ENCODE data around the gene ITGB8. TPM values are rescaled to one million over a fixed set of nuclear protein-coding genes. Genes with fewer than 3 reads are reported as not detected.
"Not testable (repeated sequence)": the region's sequence is repeated elsewhere in the genome, so short reads cannot be mapped to it uniquely, and the experiment has no call there.

The ITGB8 gene
- total RNA-seq, 2 experiments from 2014 or later, result not detected

GRCh38 chr7:20299647-20300312 is 30.9 kb upstream of the ITGB8 start:
- Mint-ChIP-seq H3K27ac (no peak overlapping the region), H3K4me1 (peaks cover 6% of the 10 kb centered on the region), H3K4me3 (peak overlapping the region; percentile 30), H3K27me3 (peaks cover 12% of the 10 kb centered on the region), H3K36me3 (no peaks in the 10 kb centered on the region), H3K9me3 (no peaks in the 10 kb centered on the region)
- no peak for DNase-seq
- no peak for ATAC-seq (ENCODE audit: low read depth)
- POLR2A ChIA-PET, result no interaction called here

DNA sequence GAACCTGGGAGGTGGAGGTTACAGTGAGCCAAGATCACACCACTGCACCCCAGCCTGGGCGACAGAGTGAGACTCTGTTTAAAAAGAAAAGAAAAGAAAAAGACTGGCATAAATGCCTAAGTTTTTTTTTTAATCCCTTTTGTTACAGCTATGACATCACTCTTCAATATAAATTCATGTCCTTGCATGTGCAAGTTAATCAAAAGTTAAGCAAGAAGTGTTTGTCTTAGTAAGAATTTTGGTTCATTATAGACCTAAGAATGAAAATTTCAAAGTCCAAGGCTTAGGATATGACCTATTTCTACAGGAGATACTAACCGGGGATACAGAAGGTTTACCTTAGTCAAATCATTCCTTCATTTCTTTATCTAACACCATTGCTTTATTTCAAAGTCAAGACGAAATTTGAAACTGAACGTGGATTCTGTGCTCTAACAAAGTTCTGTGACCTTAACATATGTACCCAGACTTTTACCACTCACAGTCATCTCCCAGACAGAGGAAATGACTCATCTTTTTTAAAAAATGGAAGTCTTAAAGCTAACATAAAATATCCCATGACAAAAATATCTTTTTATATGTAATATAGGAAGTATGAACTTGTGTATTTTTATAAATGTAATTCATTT is 29.3 kb upstream of the ITGB8 start:
- ATAC-seq (ENCODE audit: low read depth) (no peak), DNase-seq (no peak)
- H3K36me3 Mint-ChIP-seq, result no peaks in the 10 kb centered on the region
- H3K9me3 Mint-ChIP-seq, result no peaks in the 10 kb centered on the region
- H3K4me1 Mint-ChIP-seq, result peaks cover 6% of the 10 kb centered on the region
- peaks cover 5% of the 10 kb centered on the region for H3K27me3 Mint-ChIP-seq
- peak overlapping the region; percentile 37 for H3K4me3 Mint-ChIP-seq
- POLR2A ChIA-PET, result no interaction called here
- no peak overlapping the region for H3K27ac Mint-ChIP-seq

- POLR2A ChIA-PET; H3K9me3 Mint-ChIP-seq; H3K4me3 Mint-ChIP-seq; DNase-seq; H3K27ac Mint-ChIP-seq; H3K36me3 Mint-ChIP-seq; H3K27me3 Mint-ChIP-seq; ATAC-seq (ENCODE audit: low read depth); H3K4me1 Mint-ChIP-seq: not testable (repeated sequence)
Measured at GRCh38 chr7:20302300-20302699, 28.4 kb upstream of the ITGB8 start.

GRCh38 chr7:20302891-20303290 is 27.8 kb upstream of the ITGB8 start:
- H3K4me1 Mint-ChIP-seq, result peaks cover 6% of the 10 kb centered on the region
- ATAC-seq (ENCODE audit: low read depth) (no peak), DNase-seq (no peak)
- H3K27me3 Mint-ChIP-seq, result peaks cover 3% of the 10 kb centered on the region
- POLR2A ChIA-PET, result no interaction called here
- no peak overlapping the region for H3K27ac Mint-ChIP-seq
- no peaks in the 10 kb centered on the region for H3K9me3 Mint-ChIP-seq
- H3K36me3 Mint-ChIP-seq, result no peaks in the 10 kb centered on the region
- no peak overlapping the region for H3K4me3 Mint-ChIP-seq

GRCh38 chr7:20304366-20304765 is 26.3 kb upstream of the ITGB8 start:
- H3K4me3 Mint-ChIP-seq, result no peak overlapping the region
- DNase-seq (no peak), ATAC-seq (ENCODE audit: low read depth) (no peak)
- H3K9me3 Mint-ChIP-seq, result no peaks in the 10 kb centered on the region
- H3K27me3 Mint-ChIP-seq, result peaks cover 7% of the 10 kb centered on the region
- peaks cover 6% of the 10 kb centered on the region for H3K4me1 Mint-ChIP-seq
- H3K27ac Mint-ChIP-seq, result no peak overlapping the region
- POLR2A ChIA-PET, result no interaction called here
- H3K36me3 Mint-ChIP-seq, result no peaks in the 10 kb centered on the region

DNA sequence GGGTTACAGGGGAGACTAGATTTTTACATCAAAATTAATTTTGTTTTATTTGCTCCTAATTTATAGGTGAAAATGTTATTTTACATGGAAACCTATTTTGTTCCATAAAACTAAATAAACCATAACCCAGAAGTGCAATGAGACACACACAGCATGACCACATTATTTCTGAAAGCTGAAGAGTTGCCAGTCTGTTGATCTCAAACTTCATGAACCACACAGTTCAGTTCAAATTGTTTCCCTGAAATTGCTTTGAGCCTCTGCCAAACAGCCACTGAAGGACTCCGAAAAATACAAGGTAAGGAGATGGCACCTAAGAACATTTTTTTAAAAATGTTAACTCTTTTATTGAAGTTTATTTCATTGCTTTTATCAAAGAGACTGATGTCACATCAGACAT is 25.0 kb upstream of the ITGB8 start:
- no peak for ATAC-seq (ENCODE audit: low read depth)
- no peak overlapping the region for H3K27ac Mint-ChIP-seq
- no peaks in the 10 kb centered on the region for H3K4me1 Mint-ChIP-seq
- H3K27me3 Mint-ChIP-seq, result peaks cover 7% of the 10 kb centered on the region
- H3K4me3 Mint-ChIP-seq, result no peak overlapping the region
- H3K36me3 Mint-ChIP-seq, result no peaks in the 10 kb centered on the region
- DNase-seq, result no peak
- no peaks in the 10 kb centered on the region for H3K9me3 Mint-ChIP-seq
- POLR2A ChIA-PET, result no interaction called here

- POLR2A ChIA-PET, result no interaction called here
- peaks cover 7% of the 10 kb centered on the region for H3K27me3 Mint-ChIP-seq
- ATAC-seq (ENCODE audit: low read depth), result no peak
Measured at GRCh38 chr7:20306180-20306946, 24.3 kb upstream of the ITGB8 start.

DNA sequence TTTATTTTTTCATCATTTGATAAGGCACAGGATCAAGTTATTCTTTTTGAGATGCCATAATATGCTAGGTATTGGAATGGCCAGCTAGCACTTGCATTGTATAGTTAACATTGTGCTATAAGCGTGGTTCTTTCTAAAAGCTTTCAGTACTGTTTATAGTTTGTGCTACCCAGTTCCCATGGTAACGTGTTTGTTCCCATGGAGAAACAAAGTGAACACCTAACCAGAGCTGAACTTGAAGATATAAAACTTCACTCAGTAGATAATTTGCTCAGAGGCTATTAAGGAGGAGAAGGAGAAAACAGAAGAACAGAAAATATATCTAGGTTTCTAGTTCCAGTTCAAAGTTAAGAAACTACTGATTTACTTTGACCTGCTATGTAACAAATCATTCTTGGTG is 23.6 kb upstream of the ITGB8 start:
- DNase-seq, result no peak
- no peak for ATAC-seq (ENCODE audit: low read depth)
- H3K36me3 Mint-ChIP-seq, result no peaks in the 10 kb centered on the region
- POLR2A ChIA-PET, result no interaction called here
- H3K4me1 Mint-ChIP-seq, result no peaks in the 10 kb centered on the region
- no peak overlapping the region for H3K27ac Mint-ChIP-seq
- peaks cover 7% of the 10 kb centered on the region for H3K27me3 Mint-ChIP-seq
- H3K9me3 Mint-ChIP-seq, result no peaks in the 10 kb centered on the region
- no peak overlapping the region for H3K4me3 Mint-ChIP-seq

More at GRCh38 chr7:20306180-20306946, 24.3 kb upstream of the ITGB8 start:
- no peak for DNase-seq
- no peaks in the 10 kb centered on the region for H3K9me3 Mint-ChIP-seq
- H3K4me3 Mint-ChIP-seq, result no peak overlapping the region
- H3K27ac Mint-ChIP-seq, result no peak overlapping the region
- no peaks in the 10 kb centered on the region for H3K4me1 Mint-ChIP-seq
- H3K36me3 Mint-ChIP-seq, result no peaks in the 10 kb centered on the region

DNA sequence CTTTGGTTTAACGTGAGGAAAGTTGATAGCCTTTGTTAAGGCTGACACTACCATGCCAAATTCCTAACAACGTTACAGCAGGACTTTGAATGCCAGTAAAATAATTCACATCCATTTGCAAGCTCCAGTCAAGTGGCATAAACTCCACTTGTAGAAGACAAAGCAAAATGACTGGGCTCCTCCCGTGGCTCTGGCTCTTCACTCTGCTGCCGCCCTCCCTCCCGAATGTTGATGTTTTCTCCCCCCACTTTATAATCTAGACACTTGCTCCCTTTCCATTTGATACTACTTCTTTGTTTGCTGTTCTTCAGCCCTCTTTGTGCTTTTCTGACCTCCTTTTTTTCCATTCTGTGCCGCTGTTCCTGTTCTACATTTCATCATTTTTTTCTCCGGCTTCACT is 22.8 kb upstream of the ITGB8 start:
- peaks cover 10% of the 10 kb centered on the region for H3K27me3 Mint-ChIP-seq
- POLR2A ChIA-PET, result no interaction called here
- no peaks in the 10 kb centered on the region for H3K4me1 Mint-ChIP-seq
- no peaks in the 10 kb centered on the region for H3K9me3 Mint-ChIP-seq
- no peak overlapping the region for H3K27ac Mint-ChIP-seq
- ATAC-seq (ENCODE audit: low read depth), result no peak
- no peaks in the 10 kb centered on the region for H3K36me3 Mint-ChIP-seq
- no peak overlapping the region for H3K4me3 Mint-ChIP-seq
- no peak for DNase-seq

DNA sequence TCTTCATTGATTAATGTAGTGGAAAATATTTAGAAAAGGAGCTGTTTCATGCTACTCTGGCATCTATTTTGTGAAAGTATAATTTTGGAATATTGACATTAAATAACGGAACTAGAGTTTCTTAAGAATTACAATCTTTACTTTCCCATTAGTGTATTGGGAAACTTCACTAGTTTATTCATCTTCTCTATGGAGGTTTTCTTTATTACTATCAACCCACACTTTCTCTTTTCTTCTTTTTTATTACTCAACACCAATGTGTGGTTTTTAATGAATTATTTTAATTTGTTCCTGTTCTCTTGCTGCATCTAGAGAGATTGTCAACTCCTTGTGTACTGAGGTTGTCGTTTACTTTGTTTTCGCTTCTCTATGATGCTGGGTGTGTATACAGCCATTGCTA is 20.4 kb upstream of the ITGB8 start:
- DNase-seq (no peak), ATAC-seq (ENCODE audit: low read depth) (no peak)
- Mint-ChIP-seq H3K4me1 (no peaks in the 10 kb centered on the region), H3K27me3 (peaks cover 9% of the 10 kb centered on the region), H3K36me3 (no peaks in the 10 kb centered on the region), H3K4me3 (no peak overlapping the region), H3K27ac (no peak overlapping the region), H3K9me3 (no peaks in the 10 kb centered on the region)
- POLR2A ChIA-PET, result no interaction called here

- Mint-ChIP-seq H3K4me1 (no peaks in the 10 kb centered on the region), H3K36me3 (no peaks in the 10 kb centered on the region), H3K27me3 (peaks cover 14% of the 10 kb centered on the region), H3K27ac (no peak overlapping the region), H3K4me3 (no peak overlapping the region), H3K9me3 (no peaks in the 10 kb centered on the region)
- POLR2A ChIA-PET, result no interaction called here
- ATAC-seq (ENCODE audit: low read depth) (no peak), DNase-seq (no peak)
Measured at GRCh38 chr7:20310963-20311742, 19.5 kb upstream of the ITGB8 start.

DNA sequence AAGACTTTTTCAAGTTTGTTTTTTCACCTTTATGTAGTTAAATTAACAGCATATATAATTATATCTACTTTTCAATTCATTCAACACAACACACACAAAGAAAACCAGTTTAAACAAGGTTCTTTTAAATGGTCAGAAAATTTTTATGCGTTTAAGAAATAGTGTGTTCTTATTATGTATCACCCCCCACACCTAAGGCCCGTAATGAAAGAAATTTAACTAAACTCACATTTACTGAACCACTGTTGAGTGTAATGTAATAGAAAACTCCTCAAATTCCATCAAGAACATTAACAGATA is 19.0 kb upstream of the ITGB8 start:
- Mint-ChIP-seq H3K9me3 (no peaks in the 10 kb centered on the region), H3K4me3 (no peak overlapping the region), H3K4me1 (no peaks in the 10 kb centered on the region), H3K36me3 (no peaks in the 10 kb centered on the region), H3K27ac (no peak overlapping the region), H3K27me3 (peaks cover 14% of the 10 kb centered on the region)
- DNase-seq (no peak), ATAC-seq (ENCODE audit: low read depth) (no peak)
- POLR2A ChIA-PET, result no interaction called here

- ATAC-seq (ENCODE audit: low read depth), result no peak
- no peaks in the 10 kb centered on the region for H3K36me3 Mint-ChIP-seq
- H3K4me1 Mint-ChIP-seq, result no peaks in the 10 kb centered on the region
- H3K4me3 Mint-ChIP-seq, result no peak overlapping the region
- no peak overlapping the region for H3K27ac Mint-ChIP-seq
- no peaks in the 10 kb centered on the region for H3K9me3 Mint-ChIP-seq
- H3K27me3 Mint-ChIP-seq, result peaks cover 14% of the 10 kb centered on the region
- POLR2A ChIA-PET, result no interaction called here
- DNase-seq, result no peak
Measured at GRCh38 chr7:20312562-20312961, 18.1 kb upstream of the ITGB8 start.

DNA sequence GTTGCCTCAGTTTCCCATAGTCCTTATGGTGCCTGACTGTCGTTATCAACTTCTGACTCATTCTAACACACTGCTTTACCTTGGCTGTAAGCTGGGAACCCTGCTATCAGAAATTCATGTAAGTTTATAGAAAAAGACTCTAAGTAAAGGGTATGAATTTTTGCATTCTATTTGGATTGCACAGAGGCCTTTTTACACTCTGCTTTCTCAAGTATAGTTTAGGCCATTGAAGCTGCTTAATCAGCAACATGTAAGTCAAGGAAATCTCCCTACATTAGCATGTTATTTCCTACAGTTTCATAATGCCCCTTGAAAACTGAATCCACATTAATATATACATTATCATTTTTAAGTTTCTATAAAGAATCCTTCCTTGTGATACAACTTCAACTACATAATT is 17.1 kb upstream of the ITGB8 start:
- Mint-ChIP-seq H3K27ac (no peak overlapping the region), H3K4me1 (no peaks in the 10 kb centered on the region), H3K4me3 (no peak overlapping the region), H3K27me3 (peaks cover 10% of the 10 kb centered on the region), H3K36me3 (no peaks in the 10 kb centered on the region), H3K9me3 (no peaks in the 10 kb centered on the region)
- DNase-seq, result no peak
- no peak for ATAC-seq (ENCODE audit: low read depth)
- POLR2A ChIA-PET, result no interaction called here
